Panc1 (cell line): ENCODE data around the gene PDZK1.

Experiments
- POLR2AphosphoS5 ChIP-seq: IDR thresholded peaks from 2 replicates; pipeline ENCODE4 v1.6.1; 2012; ENCODE audit warnings: mild to moderate bottlenecking, low read depth, low read length, moderate library complexity
- TF ChIP-seq, protein P1 (sequence below): fragments of 450-650 bp; IDR thresholded peaks from 2 replicates; pipeline ENCODE4 v1.5.1; 2017; ENCODE audit warnings: mild to moderate bottlenecking
- TF ChIP-seq, protein P2 (sequence below), 2 experiments: IDR thresholded peaks; 2 replicates each; pipeline ENCODE4 v1.6.1; 2011 to 2012; ENCODE audit warnings: low read depth in 2 of 2, control low read depth in 1 of 2, low read length in 1 of 2, mild to moderate bottlenecking in 1 of 2, moderate library complexity in 1 of 2; ENCODE audit not compliant: insufficient read depth in 1 of 2

DNA sequence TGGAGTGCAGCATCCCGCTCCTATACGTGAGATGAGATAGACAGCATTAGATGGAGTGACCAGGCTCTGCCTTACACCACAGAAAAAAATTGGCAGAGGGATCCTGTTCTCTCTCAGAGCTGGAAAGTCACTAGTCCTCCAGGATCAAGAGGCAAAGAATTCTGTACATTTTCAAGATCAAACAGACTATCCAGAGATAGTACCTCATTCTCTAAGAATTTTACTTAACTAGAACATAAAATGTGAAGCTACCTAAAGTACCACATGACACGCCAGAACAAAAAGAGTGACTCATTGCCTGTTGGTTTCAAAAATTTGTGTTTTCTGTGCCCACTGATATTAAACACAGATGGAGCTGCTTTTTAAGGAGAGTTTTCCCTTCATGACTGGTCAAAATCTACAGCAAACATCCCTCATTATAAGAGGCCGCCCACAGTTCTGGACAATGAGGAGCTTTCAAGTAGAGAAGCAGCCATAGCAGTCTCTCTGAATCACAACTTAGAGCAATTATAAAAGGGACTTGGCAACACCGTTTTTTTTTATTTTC lies 44.4 kb upstream of the PDZK1 start:
- TF ChIP-seq, protein P1, sequence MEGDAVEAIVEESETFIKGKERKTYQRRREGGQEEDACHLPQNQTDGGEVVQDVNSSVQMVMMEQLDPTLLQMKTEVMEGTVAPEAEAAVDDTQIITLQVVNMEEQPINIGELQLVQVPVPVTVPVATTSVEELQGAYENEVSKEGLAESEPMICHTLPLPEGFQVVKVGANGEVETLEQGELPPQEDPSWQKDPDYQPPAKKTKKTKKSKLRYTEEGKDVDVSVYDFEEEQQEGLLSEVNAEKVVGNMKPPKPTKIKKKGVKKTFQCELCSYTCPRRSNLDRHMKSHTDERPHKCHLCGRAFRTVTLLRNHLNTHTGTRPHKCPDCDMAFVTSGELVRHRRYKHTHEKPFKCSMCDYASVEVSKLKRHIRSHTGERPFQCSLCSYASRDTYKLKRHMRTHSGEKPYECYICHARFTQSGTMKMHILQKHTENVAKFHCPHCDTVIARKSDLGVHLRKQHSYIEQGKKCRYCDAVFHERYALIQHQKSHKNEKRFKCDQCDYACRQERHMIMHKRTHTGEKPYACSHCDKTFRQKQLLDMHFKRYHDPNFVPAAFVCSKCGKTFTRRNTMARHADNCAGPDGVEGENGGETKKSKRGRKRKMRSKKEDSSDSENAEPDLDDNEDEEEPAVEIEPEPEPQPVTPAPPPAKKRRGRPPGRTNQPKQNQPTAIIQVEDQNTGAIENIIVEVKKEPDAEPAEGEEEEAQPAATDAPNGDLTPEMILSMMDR: no peak
- TF ChIP-seq, protein P2, sequence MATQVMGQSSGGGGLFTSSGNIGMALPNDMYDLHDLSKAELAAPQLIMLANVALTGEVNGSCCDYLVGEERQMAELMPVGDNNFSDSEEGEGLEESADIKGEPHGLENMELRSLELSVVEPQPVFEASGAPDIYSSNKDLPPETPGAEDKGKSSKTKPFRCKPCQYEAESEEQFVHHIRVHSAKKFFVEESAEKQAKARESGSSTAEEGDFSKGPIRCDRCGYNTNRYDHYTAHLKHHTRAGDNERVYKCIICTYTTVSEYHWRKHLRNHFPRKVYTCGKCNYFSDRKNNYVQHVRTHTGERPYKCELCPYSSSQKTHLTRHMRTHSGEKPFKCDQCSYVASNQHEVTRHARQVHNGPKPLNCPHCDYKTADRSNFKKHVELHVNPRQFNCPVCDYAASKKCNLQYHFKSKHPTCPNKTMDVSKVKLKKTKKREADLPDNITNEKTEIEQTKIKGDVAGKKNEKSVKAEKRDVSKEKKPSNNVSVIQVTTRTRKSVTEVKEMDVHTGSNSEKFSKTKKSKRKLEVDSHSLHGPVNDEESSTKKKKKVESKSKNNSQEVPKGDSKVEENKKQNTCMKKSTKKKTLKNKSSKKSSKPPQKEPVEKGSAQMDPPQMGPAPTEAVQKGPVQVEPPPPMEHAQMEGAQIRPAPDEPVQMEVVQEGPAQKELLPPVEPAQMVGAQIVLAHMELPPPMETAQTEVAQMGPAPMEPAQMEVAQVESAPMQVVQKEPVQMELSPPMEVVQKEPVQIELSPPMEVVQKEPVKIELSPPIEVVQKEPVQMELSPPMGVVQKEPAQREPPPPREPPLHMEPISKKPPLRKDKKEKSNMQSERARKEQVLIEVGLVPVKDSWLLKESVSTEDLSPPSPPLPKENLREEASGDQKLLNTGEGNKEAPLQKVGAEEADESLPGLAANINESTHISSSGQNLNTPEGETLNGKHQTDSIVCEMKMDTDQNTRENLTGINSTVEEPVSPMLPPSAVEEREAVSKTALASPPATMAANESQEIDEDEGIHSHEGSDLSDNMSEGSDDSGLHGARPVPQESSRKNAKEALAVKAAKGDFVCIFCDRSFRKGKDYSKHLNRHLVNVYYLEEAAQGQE (IDR thresholded peaks at IDR 0.05; ENCODE audit: insufficient read depth in 1 of 2, low read depth in 2 of 2, low read length in 1 of 2): no peak
- TF ChIP-seq POLR2AphosphoS5: no peak
